ENCODE results near the gene MYO5B. TPM values are rescaled to one million over a fixed set of nuclear protein-coding genes. Genes with fewer than 3 reads are reported as not detected.

MYO5B gene
- total and polyA plus RNA-seq, 10 of the 15 experiments (the other 5 are each of a cell fraction or from before 2014, with no cell fraction given) = 2.5 to 4.5 (median 3.3) TPM

DNA sequence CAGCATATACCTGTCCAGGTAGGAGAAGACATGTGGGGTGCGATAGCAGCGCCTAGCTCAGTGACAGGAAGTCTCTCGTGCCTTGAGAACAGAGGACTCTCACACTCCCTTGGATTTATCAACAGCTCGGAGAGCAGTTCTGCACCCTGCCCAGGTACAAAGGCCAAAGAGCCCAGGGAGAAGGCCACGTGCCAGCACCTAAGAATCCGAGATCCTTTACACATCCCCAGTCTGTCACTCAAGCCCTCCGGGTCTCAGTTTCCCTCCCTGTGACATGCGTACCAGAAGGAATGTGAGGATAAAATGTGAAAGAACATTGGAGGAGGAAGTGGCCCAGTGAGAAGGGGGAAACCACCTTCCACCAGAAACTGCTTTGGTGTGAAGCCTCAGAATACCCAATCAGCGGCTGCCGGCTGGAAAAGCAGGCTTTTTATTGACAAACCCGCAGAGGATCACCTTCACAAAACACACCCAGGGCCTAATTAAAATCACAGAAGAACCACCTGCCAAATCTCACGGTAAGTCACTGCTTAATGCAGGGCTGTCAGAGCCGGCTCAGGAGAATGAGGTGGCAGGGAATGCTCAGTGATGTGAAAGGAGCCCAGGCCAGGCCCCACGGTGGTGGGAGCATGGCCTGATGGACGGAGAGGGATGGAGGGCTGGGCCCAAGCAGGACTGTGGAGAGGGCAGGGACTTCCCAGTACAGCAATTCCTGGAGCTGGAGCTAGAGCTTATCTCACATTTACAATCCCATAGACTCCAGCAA, 66.3 kb downstream of the MYO5B start (continued):
- TF ChIP-seq CUX1 (IDR thresholded peaks at IDR 0.05; ENCODE audit: insufficient replicate concordance, low read depth, low read length) (no peak), TCF7 (IDR thresholded peaks at IDR 0.05; ENCODE audit: borderline replicate concordance) (no peak), NFYB (IDR thresholded peaks at IDR 0.05; ENCODE audit: insufficient read depth, low read depth, low read length) (no peak), ZBTB4 (CRISPR knock-in tag; IDR thresholded peaks at IDR 0.05) (no peak), IKZF1 (conservative IDR thresholded peaks at IDR 0.05) (peak; percentile 73), GATAD2B (conservative IDR thresholded peaks at IDR 0.05; ENCODE audit: low read depth) (no peak; the same call in 1 of the 2 replicates), SP1 (IDR thresholded peaks at IDR 0.05; ENCODE audit: low read depth, low read length) (no peak), CBX3 (IDR thresholded peaks at IDR 0.05; ENCODE audit: borderline replicate concordance, low read depth) (no peak), BACH1 (IDR thresholded peaks at IDR 0.05; ENCODE audit: borderline replicate concordance) (no peak), ZBTB40 (IDR thresholded peaks at IDR 0.05; ENCODE audit: borderline replicate concordance) (no peak)
- TF ChIP-seq, protein P1, sequence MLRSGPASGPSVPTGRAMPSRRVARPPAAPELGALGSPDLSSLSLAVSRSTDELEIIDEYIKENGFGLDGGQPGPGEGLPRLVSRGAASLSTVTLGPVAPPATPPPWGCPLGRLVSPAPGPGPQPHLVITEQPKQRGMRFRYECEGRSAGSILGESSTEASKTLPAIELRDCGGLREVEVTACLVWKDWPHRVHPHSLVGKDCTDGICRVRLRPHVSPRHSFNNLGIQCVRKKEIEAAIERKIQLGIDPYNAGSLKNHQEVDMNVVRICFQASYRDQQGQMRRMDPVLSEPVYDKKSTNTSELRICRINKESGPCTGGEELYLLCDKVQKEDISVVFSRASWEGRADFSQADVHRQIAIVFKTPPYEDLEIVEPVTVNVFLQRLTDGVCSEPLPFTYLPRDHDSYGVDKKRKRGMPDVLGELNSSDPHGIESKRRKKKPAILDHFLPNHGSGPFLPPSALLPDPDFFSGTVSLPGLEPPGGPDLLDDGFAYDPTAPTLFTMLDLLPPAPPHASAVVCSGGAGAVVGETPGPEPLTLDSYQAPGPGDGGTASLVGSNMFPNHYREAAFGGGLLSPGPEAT (IDR thresholded peaks at IDR 0.05; ENCODE audit: low read depth) = peak; percentile 83
- TF ChIP-seq, protein P2, sequence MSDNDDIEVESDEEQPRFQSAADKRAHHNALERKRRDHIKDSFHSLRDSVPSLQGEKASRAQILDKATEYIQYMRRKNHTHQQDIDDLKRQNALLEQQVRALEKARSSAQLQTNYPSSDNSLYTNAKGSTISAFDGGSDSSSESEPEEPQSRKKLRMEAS (IDR thresholded peaks at IDR 0.05; ENCODE audit: low read depth, low read length) = no peak
